ENCODE results near the gene GBF1. TPM values are rescaled to one million over a fixed set of nuclear protein-coding genes. Genes with fewer than 3 reads are reported as not detected.
A peak's percentile ranks its signal among the peaks of the same experiment; 100 is the strongest.

The GBF1 gene
- total and polyA plus RNA-seq, 10 of the 15 experiments (the other 5 are each of a cell fraction or from before 2014, with no cell fraction given): 0.82 to 42.0 (median 21.8) TPM

DNA sequence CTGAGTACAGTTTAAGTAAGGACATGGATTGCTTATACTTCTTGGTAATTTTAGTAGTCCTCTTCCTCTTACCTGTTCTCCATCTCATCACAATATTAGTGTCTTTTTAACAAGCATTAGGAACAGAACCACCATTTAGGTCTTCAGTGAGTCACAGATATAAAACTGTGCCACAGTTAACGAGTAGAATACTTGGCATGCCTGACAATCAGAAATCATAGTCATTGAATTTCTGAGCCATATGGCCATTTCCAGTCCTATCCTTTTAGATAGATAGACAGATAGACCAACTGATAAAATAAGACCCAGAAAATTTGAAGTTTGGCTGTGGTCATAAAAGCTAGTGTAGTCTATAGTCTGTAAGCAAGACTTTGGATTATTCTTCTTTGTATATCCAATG is 71.1 kb downstream of the GBF1 start (continued):
- TF ChIP-seq MLLT1 (IDR thresholded peaks at IDR 0.05): no peak
- TF ChIP-seq CBX3 (IDR thresholded peaks at IDR 0.05; ENCODE audit: borderline replicate concordance, low read depth): no peak
- TF ChIP-seq, protein P1, sequence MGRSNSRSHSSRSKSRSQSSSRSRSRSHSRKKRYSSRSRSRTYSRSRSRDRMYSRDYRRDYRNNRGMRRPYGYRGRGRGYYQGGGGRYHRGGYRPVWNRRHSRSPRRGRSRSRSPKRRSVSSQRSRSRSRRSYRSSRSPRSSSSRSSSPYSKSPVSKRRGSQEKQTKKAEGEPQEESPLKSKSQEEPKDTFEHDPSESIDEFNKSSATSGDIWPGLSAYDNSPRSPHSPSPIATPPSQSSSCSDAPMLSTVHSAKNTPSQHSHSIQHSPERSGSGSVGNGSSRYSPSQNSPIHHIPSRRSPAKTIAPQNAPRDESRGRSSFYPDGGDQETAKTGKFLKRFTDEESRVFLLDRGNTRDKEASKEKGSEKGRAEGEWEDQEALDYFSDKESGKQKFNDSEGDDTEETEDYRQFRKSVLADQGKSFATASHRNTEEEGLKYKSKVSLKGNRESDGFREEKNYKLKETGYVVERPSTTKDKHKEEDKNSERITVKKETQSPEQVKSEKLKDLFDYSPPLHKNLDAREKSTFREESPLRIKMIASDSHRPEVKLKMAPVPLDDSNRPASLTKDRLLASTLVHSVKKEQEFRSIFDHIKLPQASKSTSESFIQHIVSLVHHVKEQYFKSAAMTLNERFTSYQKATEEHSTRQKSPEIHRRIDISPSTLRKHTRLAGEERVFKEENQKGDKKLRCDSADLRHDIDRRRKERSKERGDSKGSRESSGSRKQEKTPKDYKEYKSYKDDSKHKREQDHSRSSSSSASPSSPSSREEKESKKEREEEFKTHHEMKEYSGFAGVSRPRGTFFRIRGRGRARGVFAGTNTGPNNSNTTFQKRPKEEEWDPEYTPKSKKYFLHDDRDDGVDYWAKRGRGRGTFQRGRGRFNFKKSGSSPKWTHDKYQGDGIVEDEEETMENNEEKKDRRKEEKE (IDR thresholded peaks at IDR 0.05): no peak
- no peak for TF ChIP-seq SMAD5 (IDR thresholded peaks at IDR 0.05; ENCODE audit: low read depth)
- TF ChIP-seq RUNX3 (IDR thresholded peaks at IDR 0.05; ENCODE audit: low read length): no peak
- no peak for TF ChIP-seq ATF3 (IDR thresholded peaks at IDR 0.05; ENCODE audit: borderline replicate concordance, extremely low read depth, low read depth, low read length)
- no peak for TF ChIP-seq RAD51 (IDR thresholded peaks at IDR 0.05)

GRCh38 chr10:102322914-102323313 is 77.6 kb downstream of the GBF1 start:
- Histone ChIP-seq H3K4me1 (ENCODE audit: control insufficient read depth, insufficient read depth, low read length) (peaks cover 4% of the 10 kb centered on the region; the same call in 1 of the 2 replicates), H4K20me1 (ENCODE audit: control insufficient read depth, insufficient read depth) (no peaks in the 10 kb centered on the region), H3K9ac (ENCODE audit: control insufficient read depth, insufficient read depth, low read length) (no peak overlapping the region), H3K9me3 (replicated peaks; ENCODE audit: control insufficient read depth, insufficient read depth, low read length) (no peaks in the 10 kb centered on the region), H3K79me2 (ENCODE audit: control insufficient read depth, insufficient read depth, low read length) (peaks cover 2% of the 10 kb centered on the region), H2AFZ (ENCODE audit: control insufficient read depth, low read depth, low read length) (no peak overlapping the region), H3K36me3 (ENCODE audit: control insufficient read depth in 2 of 2, insufficient read depth in 2 of 2, low read length in 1 of 2) (no peaks in the 10 kb centered on the region; a peak in 1 of 4 replicates), H3K4me2 (ENCODE audit: control insufficient read depth, insufficient read depth) (0 out of 2 replicates have a peak overlapping the region, but pooled peaks have one; percentile 8), H3K27ac (ENCODE audit: control insufficient read depth, insufficient read depth) (no peak overlapping the region), H3K4me3 (no peak overlapping the region), H3K27me3 (replicated peaks in 1 of 2; ENCODE audit: control insufficient read depth in 2 of 2, insufficient read depth in 2 of 2, low read length in 1 of 2) (no peaks in the 10 kb centered on the region)
- whole genome bisulfite sequencing (ENCODE audit: insufficient coverage, insufficient replicate concordance, low lambda C conversion rate, missing lambda C conversion rate): 44% methylated on average over 2 of the region's 2 CpGs
- ChIA-PET SMC1A (ENCODE audit: uncharacterized antibody, unreplicated experiment) (interaction anchor here (1.0 to 1.3 kb wide), 4 partner anchors 14 to 101 kb away, joined by 3 to 5 read pairs (median 4); no protein-coding TSS in a partner anchor), POLR2A (interaction anchor here (0.5 to 1.1 kb wide), 5 partner anchors 11 to 368 kb away, joined by 3 to 7 read pairs (median 5); partner anchors contain the start of gene FBXL15), RAD21 (ENCODE audit: unreplicated experiment) (interaction anchor here (0.6 to 1.7 kb wide), 5 partner anchors 18 to 441 kb away, joined by 3 to 6 read pairs (median 3); no protein-coding TSS in a partner anchor), CTCF (interaction anchor here (0.7 to 1.8 kb wide), 4 partner anchors 14 to 84 kb away, joined by 3 to 8 read pairs (median 3); no protein-coding TSS in a partner anchor)
- ATAC-seq: peak; percentile 70
- no TSS peak for BruUV-seq (replicated peaks)
- no peak for FAIRE-seq
- DNase-seq (ENCODE audit: low read depth, low spot score): no peak
- intact Hi-C loops (cut with micrococcal nuclease; ENCODE audit: unreplicated experiment) (no loop called here), in situ Hi-C loops (cut with MboI) (no loop called here)
- TF ChIP-seq SUZ12 (IDR thresholded peaks at IDR 0.05; ENCODE audit: unreplicated experiment) (no peak), IKZF2 (IDR thresholded peaks at IDR 0.05) (no peak), POLR2AphosphoS2 (IDR thresholded peaks at IDR 0.05; ENCODE audit: low read depth, low read length) (no peak), RFX5 (IDR thresholded peaks at IDR 0.05; ENCODE audit: low read depth, low read length) (no peak), TAF1 (IDR thresholded peaks at IDR 0.05; ENCODE audit: borderline replicate concordance, low read depth, low read length) (no peak), CUX1 (IDR thresholded peaks at IDR 0.05; ENCODE audit: insufficient replicate concordance, low read depth, low read length) (no peak)

Data from GM12878 (cell line).